ENCODE data around the gene LSM3.

The LSM3 gene

DNA sequence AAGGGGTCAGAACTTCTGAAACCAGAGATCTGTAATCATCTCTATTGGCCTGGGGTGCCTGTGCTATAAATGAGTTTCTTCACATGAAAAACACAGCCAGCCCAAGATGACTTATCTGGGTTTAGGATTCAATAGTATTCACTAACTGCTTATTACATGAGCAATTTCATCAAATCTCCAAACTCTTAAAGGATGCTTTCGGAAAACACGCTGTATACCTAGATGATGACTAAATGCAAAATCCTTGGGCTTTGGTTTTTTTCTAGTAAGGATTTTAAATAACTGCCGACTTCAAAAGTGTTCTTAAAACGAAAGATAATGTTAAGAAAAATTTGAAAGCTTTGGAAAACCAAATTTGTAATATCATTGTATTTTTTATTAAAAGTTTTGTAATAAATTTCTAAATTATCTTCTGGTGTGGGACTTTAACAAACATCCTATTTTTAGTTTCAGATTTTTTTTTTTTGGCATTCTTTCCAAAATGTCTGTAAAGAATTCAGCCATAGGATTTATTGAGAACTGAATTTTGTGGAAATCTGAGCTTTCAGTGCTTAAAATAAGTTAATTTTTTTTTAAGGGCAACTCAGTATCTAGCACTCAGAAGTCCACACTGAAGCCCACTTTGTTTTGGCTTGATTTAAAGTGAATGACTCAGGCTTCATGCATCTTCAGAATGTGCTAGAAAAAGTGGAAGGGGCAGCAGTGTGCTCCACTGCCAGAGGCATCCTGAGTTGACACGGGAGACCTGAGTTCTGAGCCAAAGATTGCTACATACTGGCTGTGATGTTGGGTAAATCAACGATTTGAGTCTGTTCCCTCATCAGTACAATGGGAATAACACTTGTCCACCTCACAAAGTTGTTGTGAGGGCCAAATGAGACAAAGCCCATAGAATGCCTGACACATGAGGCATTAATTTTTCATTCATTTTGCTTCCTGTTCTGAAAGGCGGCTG, 35.1 kb upstream of the LSM3 start:
- in situ Hi-C loops (cut with HindIII; ENCODE audit: low sequenced_read_pairs) = no loop called here

DNA sequence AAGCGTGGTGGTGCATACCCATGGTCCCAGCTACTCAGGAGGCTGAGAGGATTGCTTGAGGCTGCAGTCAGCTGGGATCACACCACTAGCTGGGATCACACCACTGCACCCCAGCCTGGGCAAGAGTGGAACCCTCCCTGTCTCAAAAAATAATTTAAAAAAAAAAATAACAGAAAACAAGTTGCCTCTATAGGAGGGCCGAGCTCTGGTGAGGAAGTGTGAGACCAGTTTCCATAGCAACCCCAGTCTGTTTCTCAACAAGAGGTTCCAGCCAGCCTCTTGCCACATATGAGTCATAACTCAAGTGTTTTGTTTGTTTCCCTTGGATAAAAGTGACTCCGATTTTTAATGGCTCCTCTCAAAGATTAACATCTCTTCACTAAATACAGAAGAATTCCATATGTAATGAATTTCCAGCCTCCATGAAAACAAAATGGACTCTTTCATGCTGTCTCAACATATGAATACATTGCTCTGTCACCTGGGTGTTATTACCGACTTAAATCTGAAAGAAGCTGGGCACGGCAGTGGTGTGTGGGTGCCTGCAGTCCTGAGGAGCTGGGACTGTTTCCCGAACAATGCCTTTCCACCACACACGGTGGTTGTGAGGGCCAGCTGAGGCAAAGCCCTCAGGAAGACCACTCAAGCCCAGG, 34.1 kb upstream of the LSM3 start:
- in situ Hi-C loops (cut with HindIII; ENCODE audit: low sequenced_read_pairs) = no loop called here

DNA sequence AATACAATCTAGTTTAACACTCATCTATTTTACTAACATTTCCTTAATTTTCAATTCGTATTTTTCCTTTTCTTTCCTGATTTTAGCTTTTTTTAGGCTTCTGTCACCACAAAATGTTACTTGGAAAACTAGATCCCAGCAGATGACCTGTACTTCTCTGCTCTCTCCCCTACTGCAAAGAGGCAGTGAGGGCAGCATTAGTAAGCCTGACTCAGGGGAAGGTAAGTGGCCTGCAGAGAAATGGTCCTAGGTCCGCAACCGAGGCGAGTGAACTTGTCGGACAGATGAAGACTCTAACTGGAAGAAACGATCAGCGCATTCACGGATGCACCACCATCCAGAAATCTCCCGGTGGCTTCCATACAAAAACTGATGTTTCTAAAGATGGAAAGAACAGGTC, 33.4 kb upstream of the LSM3 start:
- in situ Hi-C loops (cut with HindIII; ENCODE audit: low sequenced_read_pairs) = no loop called here

DNA sequence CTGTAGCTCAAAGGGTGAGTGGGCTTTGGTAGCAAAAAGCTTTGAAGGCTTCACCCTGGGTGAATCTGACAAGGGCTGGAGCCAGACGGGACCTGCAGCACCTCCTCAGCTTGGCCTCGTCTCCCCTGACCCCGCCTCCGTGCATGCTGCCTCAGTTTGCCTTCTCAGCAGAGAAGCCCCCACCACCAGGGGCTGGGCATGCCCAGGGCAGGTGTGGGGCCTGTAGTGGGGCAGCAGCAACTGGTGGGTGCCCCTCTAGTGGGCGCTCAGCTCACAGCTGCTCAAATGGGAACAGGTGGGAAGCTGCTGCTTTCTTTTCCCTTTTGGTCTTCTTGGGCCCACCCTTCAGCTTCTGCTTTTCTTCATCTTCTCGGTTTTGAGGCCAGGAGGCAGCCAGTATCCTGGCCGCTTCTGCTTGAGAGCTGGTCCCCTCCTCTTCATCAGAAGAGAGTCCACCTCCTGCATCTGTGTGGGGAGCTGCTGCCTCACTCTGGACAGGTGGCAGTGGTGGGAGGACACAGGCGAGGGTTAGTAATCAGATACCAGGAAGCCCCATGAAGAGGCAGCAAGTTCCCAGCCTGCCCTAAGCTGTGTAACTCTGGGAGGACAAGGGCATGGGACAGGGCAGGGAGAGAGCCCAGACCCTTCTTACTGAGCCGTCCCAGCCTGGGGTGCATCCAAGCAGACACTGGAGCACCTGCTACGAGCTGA, 32.8 kb upstream of the LSM3 start:
- in situ Hi-C loops (cut with HindIII; ENCODE audit: low sequenced_read_pairs) = no loop called here

DNA sequence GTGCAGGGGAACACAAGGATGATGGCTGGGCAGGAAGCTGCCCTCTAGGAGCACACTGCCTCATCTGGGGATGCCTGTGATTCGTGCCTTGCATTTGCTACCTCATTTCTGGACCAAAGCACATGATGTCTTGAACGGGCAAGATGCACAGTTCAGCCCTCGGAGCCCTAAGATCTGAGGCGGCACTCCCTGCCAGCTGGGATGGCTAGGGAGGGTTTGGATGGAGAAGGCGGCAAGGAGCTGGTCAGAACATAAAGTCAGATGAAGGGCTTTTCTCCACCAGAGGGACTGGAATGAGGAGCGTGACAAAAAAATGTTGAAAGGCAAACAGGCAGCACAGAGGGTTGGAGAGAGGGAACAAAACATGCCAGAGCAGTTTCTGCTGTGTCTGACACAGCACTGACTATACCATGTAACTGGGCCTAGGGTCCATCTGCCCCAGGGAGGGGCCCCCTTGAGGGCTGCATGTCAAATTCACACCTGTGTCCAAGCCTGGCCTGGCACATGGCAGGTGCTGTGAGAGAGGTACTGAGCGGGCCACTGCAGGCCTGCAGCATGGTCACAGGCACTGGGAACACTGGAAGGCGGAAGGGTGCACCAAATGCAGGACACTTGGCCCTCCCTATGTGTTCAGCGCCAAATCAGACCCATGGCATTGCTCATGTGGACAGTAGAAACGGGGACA, 32.1 kb upstream of the LSM3 start:
- in situ Hi-C loops (cut with HindIII; ENCODE audit: low sequenced_read_pairs) = no loop called here

DNA sequence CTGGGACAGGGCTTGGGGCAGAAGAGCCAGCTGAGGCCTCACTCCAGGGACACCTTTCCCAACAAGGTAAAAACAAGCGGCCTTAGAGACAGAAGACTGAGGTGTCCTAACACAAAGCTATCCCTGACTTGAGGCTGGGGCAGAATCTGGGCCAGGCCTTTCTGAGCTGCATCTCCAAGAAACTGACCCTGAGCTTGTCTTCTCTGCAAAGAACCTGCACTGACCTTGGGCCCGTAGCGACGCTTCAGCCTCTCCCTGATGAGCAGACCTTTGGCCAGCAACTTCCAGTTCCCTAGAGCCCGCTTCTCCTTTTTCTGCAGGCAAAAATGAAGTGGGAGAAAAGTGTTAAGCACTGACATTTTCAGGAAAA, 31.6 kb upstream of the LSM3 start:
- in situ Hi-C loops (cut with HindIII; ENCODE audit: low sequenced_read_pairs) = no loop called here

DNA sequence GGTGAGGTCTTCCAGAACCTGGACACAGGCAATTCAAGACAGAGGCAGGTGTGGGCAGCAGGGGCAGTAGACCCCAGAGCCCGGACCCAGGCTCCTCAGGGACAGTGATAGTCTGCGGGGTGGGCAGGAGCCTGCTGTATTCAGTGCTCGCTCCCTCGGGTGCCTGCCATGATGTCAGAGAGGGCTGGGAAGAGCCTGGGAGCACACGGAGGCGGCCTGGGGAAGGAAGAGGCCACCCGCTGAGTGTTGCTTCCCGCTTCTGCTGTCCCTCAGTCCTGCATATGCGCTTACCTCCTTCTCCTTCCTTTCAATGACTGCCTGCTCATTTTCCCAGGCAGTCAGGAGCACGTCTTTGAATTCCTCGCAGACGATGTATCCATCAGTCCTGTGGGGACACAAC, 31.0 kb upstream of the LSM3 start:
- in situ Hi-C loops (cut with HindIII; ENCODE audit: low sequenced_read_pairs) = no loop called here

DNA sequence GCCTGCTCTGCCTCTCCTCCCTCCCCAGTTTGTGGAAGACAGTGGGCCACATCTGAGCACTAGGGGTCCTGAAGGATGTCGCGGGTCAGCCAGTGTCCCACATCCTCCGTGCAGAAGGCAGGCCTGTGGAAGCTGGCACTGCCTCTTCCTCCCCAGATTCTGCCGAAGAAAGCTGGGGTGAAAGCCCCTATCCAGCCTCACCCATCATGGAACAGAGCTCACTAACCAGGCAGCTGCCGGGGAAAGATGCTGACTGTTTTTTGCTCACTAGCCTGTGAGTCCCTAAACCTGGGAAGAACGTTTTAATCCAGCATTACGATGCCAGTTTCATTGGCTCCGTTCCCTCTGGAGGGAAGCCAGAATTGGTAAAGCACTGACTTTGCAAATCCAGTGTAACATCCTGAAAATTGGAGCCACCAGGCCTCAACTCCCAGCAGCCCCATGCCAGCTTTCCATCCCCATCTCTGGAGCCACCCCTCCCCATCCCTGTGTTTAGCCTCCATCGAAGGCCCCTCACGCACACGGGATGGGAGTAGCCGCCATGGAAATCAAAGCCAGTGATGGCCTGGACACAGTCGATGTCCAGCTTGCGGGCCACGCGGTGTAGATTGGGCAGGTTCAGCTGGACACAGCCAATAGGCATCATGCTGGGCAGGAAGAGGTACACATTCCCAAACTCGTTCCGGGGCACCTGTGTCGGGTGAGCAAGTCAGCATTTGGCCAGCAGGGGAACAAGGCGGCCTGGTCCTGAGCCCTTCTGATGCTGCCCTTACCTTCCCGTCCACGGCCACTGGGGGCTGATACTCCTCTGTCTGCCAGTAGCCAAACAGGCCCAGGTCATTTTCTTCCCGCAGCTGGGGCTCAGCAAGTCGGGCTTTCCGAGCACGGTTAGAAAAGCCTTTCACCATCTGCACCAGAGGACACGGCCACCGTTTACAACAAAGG, 30.3 kb upstream of the LSM3 start:
- in situ Hi-C loops (cut with HindIII; ENCODE audit: low sequenced_read_pairs) = no loop called here

DNA sequence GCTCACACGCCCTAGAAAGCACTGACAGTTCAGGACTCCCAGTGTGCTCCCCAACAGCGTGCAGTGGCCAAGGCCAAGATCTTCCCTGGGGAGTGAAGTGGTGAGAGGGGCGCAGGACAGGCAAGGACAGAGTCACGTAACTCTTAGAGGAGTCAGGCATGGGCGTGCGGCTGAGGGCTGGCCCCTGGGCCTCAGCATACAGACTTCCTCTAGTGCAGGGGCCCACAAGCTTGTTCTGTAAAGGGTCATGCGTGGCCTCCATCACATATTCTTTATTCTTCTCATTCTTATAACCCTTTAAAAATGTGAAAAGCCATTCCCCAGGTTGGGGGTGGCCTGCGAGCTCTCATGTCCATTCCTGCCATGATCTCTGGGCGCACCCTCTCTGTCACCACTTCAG, 28.5 kb upstream of the LSM3 start:
- in situ Hi-C loops (cut with HindIII; ENCODE audit: low sequenced_read_pairs) = no loop called here

DNA sequence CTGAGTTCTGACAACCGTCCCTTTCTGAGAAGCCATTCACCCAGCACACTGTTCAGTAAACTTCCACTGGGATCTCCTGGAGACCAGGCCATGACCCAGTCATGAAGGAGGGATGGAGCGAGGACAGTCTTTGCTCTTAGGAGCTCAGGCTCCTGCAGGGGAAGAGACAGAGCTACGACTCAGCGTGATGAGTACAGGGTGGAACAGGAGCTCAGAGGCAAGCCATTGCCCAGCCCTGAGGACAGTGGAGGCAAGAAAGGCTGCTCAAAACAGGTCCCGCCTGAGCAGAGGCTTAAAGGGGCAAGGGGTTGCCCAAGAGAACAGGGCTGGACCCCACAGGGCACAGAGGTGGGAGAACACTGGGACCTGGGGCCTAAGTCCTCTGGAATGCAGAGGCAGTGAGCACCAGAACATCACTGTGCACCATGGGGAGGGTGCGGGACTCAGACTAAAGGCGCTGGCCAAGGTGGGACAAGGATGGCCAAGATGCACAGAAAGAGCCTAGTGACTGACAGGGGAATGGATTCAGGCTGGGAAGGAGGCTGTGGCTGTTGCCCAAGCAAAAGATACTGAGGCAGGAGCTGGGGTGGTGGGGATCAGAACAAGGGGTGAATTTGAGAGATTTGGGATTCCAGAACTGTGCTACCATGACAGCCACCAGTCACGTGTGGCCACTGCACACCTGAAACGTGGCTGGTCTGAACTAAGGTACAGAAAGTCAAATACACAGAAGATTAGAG, 28.0 kb upstream of the LSM3 start:
- in situ Hi-C loops (cut with HindIII; ENCODE audit: low sequenced_read_pairs) = no loop called here

DNA sequence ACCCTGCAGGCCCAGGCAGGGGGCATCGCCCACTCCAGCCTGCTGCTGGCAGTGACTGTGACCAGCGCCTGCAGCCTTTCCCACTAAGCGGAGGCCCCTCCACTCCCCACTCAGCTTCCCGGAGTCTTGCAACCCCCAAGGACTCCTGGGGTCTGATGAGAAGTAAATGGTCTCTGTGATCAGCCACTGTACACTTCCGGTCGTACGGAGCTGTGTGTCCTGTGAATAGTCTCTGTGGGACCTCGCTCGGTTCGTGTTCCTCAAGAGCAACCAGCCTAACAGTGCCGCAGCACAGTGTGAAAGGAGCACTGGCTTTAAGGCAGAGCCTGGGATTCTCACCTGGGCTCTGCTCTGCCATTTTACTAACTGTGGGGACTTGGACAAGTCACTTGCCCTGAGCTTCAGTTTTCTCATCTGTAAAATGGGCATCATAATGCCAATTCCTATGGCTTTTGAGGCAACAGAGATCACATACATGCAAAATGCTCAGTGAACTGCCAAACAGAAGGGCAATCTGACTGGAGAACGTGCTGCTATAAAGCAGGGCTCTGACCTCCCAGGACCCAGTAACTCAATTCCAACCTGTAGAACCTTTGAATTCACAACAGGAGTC, 27.0 kb upstream of the LSM3 start:
- in situ Hi-C loops (cut with HindIII; ENCODE audit: low sequenced_read_pairs) = no loop called here

DNA sequence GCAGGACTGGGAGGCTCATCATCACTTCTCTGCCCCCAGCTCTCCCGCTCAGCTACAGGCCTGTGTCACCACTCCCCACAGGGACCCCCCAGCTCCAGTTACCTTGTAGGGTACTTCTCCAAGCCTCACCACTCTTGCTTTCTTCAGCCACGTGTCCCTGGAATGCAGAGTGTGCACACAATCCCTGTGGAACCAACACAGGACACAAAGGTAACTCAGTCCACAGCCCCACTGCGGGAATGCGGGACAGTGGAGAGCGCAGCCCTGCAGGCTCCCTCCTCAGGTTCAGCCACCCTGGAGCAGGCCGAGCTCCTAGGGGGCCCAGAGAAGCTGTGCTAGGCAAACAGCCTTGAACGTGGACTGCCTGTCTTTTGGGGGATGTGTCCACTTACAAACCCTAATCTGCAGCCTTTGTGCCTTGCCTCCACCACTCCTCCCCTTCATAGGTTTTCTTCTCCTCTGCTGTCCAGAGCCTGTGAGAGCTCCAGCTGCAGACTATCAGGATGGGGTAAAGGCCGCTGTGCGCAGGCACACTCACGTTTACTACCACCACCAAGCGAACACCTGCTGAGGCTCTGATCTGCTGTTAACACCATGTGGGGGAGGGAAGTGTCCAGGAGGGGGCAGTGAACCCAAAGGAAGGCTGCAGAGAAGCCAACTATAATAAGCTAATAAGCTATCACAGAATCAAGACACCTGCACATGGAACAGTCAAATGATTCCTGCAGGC, 26.2 kb upstream of the LSM3 start:
- in situ Hi-C loops (cut with HindIII; ENCODE audit: low sequenced_read_pairs) = no loop called here

DNA sequence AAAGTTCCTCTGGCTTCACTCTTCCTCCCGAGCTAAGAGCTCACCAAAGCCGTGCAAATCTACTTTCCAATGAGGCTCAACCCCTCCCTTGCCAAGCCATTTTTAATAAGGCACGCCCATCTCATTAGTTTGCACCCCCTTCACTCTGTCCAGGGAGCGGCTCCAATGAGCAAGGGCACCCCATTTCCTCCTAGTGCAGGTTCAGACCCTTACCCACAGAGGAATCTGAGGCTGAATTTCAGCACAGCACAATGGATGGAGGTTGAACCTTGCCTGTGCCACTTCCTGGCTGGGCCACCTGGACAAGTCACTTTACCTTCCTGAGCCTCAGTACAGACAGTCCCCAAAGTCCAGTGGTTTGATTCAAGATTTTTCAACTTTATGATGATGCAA, 25.7 kb upstream of the LSM3 start:
- in situ Hi-C loops (cut with HindIII; ENCODE audit: low sequenced_read_pairs) = no loop called here

DNA sequence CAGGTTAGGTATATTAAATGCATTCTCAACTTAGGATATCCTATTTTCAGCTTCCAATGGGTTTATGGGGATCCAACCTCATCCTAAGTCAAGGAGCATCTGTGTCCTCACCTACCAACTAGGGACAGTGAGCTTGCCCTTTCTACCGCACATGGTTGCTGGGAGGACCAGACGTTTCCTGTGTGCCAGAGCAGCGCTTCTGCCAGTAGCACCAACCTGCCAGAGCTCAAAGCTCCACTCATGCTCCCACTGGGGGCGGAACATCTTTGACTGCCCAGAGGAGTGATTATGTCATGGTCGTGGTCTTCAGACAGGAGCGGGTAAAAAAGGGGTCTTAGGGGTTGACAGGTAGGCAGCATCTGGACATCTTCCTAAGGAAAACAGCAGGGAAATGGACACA, 25.0 kb upstream of the LSM3 start:
- in situ Hi-C loops (cut with HindIII; ENCODE audit: low sequenced_read_pairs) = no loop called here

DNA sequence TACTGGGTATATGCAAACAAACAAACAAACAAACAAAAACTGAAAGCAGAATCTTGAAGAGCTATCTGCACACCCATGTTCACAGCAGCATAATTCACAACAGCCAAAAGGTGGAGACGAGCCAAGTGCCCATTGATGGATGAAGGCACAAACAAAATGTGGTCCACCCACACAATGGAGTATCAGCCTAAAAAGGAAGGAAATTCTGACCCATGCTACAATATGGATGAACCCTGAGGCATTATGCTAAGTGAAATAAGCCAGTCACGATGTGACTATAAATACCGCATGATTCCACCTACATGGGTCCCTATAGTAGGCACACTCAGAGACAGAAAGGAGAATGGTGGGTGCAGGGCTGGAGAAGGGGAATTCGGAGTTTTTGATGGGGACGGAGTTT, 24.3 kb upstream of the LSM3 start:
- in situ Hi-C loops (cut with HindIII; ENCODE audit: low sequenced_read_pairs) = no loop called here

DNA sequence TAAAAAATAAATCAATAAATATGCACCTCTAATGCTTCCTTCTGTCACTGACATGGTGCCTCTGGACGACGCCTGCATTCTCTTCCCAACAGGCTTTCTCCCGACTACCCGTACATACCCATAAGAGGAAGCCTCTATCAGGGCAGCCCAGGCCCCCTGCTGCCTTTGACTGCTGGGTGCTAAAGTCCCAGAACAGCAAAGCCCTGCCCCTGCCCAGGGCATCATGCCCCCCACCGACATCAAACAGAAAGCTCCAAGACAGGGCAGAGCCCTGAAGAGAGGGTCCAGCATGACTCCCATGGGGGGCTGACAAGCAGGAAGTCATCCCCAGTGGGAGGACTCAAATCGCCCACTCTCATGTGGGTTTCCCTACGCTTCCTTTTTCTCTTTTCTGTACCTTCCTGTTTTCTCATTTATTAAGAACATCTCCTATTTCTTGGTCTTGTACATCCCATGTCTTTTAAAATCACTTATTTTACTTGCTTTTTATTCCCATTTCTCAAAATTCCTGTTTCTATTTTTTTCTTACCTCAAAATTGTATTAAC, 23.6 kb upstream of the LSM3 start:
- in situ Hi-C loops (cut with HindIII; ENCODE audit: low sequenced_read_pairs) = no loop called here

DNA sequence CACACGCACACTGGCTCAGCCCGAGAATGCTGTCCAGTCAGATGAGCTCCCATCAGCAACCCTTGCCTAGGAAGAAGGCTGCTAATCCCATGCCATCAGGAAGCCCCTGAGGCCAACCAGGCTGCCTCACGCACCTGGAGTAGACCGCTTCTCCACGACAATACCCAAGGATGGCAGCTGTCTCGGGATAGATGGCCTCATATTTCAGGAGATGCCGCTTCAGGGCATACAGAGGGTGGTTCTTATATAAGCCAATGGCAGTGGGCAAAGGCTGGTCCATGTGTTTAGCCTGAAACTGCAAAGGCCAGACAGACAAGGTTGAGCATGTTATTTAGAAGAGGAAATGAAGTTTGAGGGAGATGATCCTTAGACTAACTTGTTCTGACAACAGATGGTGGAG, 22.4 kb upstream of the LSM3 start:
- in situ Hi-C loops (cut with HindIII; ENCODE audit: low sequenced_read_pairs) = no loop called here

All from DLD1 (cell line).